ENCODE results near the gene USP40. TPM values are rescaled to one million over a fixed set of nuclear protein-coding genes. Genes with fewer than 3 reads are reported as not detected.

The USP40 gene
- total and polyA plus RNA-seq, 10 of the 15 experiments (the other 5 are each of a cell fraction or from before 2014, with no cell fraction given): 3.4 to 20.8 (median 15.2) TPM

DNA sequence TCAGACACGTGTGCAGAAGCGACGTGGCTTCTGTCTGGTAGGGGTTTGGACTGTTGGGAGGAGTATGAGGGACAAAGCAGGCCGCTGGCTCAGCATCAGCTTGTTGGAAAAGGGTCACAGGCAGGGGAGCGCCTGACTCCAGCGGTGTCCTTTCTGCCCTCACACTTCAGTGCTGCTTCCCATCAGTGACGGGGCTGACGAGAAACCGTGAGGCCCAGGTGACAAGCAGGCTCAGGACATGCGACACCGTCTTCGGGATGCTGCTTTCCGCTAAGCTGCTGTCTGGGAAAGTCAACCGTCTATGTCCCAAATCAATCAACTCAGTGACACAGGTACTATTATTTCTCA, 90.5 kb downstream of the USP40 start:
- CTCF ChIA-PET: no interaction called here
- Histone ChIP-seq H4K20me1 (ENCODE audit: control insufficient read depth, insufficient read depth) (no peaks in the 10 kb centered on the region), H3K79me2 (ENCODE audit: control insufficient read depth, insufficient read depth, low read length) (no peaks in the 10 kb centered on the region), H3K4me3 (no peak overlapping the region), H3K27ac (ENCODE audit: control insufficient read depth, insufficient read depth) (no peak overlapping the region), H3K9me3 (replicated peaks; ENCODE audit: control insufficient read depth, insufficient read depth, low read length) (no peaks in the 10 kb centered on the region), H3K27me3 (replicated peaks in 1 of 2; ENCODE audit: control insufficient read depth in 2 of 2, insufficient read depth in 2 of 2, low read length in 1 of 2) (no peaks in the 10 kb centered on the region), H3K9ac (ENCODE audit: control insufficient read depth, insufficient read depth, low read length) (no peak overlapping the region), H3K36me3 (ENCODE audit: control insufficient read depth in 2 of 2, insufficient read depth in 2 of 2, low read length in 1 of 2) (peaks cover 2% of the 10 kb centered on the region in 2 experiments; a peak in 2 of 4 replicates), H3K4me1 (ENCODE audit: control insufficient read depth, insufficient read depth, low read length) (no peaks in the 10 kb centered on the region), H2AFZ (ENCODE audit: control insufficient read depth, low read depth, low read length) (no peak overlapping the region), H3K4me2 (ENCODE audit: control insufficient read depth, insufficient read depth) (no peak overlapping the region)
- FAIRE-seq: no peak
- POLR2A ChIA-PET: no interaction called here
- BruUV-seq (replicated peaks): no TSS peak
- DNase-seq (ENCODE audit: low read depth, low spot score): no peak
- in situ Hi-C loops (cut with MboI) (no loop called here), intact Hi-C loops (cut with micrococcal nuclease; ENCODE audit: unreplicated experiment) (no loop called here)
- TF ChIP-seq MYB (IDR thresholded peaks at IDR 0.05; ENCODE audit: borderline replicate concordance, low read depth, low read length): no peak
- TF ChIP-seq JUND (IDR thresholded peaks at IDR 0.05; ENCODE audit: low read depth, low read length): no peak
- TF ChIP-seq SIX5 (IDR thresholded peaks at IDR 0.05; ENCODE audit: low read depth, low read length, severe bottlenecking): no peak
- TF ChIP-seq, protein P1, sequence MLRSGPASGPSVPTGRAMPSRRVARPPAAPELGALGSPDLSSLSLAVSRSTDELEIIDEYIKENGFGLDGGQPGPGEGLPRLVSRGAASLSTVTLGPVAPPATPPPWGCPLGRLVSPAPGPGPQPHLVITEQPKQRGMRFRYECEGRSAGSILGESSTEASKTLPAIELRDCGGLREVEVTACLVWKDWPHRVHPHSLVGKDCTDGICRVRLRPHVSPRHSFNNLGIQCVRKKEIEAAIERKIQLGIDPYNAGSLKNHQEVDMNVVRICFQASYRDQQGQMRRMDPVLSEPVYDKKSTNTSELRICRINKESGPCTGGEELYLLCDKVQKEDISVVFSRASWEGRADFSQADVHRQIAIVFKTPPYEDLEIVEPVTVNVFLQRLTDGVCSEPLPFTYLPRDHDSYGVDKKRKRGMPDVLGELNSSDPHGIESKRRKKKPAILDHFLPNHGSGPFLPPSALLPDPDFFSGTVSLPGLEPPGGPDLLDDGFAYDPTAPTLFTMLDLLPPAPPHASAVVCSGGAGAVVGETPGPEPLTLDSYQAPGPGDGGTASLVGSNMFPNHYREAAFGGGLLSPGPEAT (IDR thresholded peaks at IDR 0.05; ENCODE audit: low read depth): no peak
- no peak for TF ChIP-seq CBX5 (IDR thresholded peaks at IDR 0.05; ENCODE audit: low read depth)
- TF ChIP-seq NBN (IDR thresholded peaks at IDR 0.05): no peak
- TF ChIP-seq, protein P2, sequence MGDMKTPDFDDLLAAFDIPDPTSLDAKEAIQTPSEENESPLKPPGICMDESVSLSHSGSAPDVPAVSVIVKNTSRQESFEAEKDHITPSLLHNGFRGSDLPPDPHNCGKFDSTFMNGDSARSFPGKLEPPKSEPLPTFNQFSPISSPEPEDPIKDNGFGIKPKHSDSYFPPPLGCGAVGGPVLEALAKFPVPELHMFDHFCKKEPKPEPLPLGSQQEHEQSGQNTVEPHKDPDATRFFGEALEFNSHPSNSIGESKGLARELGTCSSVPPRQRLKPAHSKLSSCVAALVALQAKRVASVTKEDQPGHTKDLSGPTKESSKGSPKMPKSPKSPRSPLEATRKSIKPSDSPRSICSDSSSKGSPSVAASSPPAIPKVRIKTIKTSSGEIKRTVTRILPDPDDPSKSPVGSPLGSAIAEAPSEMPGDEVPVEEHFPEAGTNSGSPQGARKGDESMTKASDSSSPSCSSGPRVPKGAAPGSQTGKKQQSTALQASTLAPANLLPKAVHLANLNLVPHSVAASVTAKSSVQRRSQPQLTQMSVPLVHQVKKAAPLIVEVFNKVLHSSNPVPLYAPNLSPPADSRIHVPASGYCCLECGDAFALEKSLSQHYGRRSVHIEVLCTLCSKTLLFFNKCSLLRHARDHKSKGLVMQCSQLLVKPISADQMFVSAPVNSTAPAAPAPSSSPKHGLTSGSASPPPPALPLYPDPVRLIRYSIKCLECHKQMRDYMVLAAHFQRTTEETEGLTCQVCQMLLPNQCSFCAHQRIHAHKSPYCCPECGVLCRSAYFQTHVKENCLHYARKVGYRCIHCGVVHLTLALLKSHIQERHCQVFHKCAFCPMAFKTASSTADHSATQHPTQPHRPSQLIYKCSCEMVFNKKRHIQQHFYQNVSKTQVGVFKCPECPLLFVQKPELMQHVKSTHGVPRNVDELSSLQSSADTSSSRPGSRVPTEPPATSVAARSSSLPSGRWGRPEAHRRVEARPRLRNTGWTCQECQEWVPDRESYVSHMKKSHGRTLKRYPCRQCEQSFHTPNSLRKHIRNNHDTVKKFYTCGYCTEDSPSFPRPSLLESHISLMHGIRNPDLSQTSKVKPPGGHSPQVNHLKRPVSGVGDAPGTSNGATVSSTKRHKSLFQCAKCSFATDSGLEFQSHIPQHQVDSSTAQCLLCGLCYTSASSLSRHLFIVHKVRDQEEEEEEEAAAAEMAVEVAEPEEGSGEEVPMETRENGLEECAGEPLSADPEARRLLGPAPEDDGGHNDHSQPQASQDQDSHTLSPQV (IDR thresholded peaks at IDR 0.05): no peak
- no peak for TF ChIP-seq MEF2B (IDR thresholded peaks at IDR 0.05; ENCODE audit: partially characterized antibody, poor library complexity, severe bottlenecking)
- TF ChIP-seq SMAD1 (IDR thresholded peaks at IDR 0.05; ENCODE audit: low read depth, partially characterized antibody): no peak
- no peak for TF ChIP-seq HDGF (IDR thresholded peaks at IDR 0.05)
- no peak for TF ChIP-seq CHD1 (IDR thresholded peaks at IDR 0.05; ENCODE audit: low read depth, low read length)
- RAD21 ChIA-PET (ENCODE audit: unreplicated experiment): no interaction called here
- no peak for ATAC-seq
- WGBS (ENCODE audit: insufficient coverage, insufficient replicate concordance, low lambda C conversion rate, missing lambda C conversion rate): 95% methylated on average over 14 of the region's 14 CpGs
- SMC1A ChIA-PET (ENCODE audit: uncharacterized antibody, unreplicated experiment): no interaction called here

All from GM12878 (cell line).